Calu3 (cell line): ENCODE measurements around the gene WDR90. TPM values are rescaled to one million over a fixed set of nuclear protein-coding genes. Genes with fewer than 3 reads are reported as not detected.
A peak's percentile ranks its signal among the peaks of the same experiment; 100 is the strongest.

ENCODE experiments used
- BruUV-seq: library from RNA; stranded (reverse); fragments of 400-500 nt; replicated peaks from 2 replicates; lab custom pipeline; 2021; lab: Mats Ljungman, UMichigan
- CTCF ChIA-PET: fragments of 300-600 bp; sonication (Branson Sonifier 250); formaldehyde crosslinking; loops from one replicate; lab custom pipeline; 2022; ENCODE audit warnings: antibody characterized with exemption; lab: Charles Lee
- DNase-seq: peaks from one replicate; pipeline ENCODE4 v3.0.0; 2022
- H3K27ac Mint-ChIP-seq: one replicate; pipeline ENCODE4 v1.8.0; 2022; ENCODE audit warnings: mixed read lengths; ENCODE audit not compliant: unreplicated experiment
- H3K27me3 Mint-ChIP-seq: one replicate; pipeline ENCODE4 v1.8.0; 2022; ENCODE audit warnings: mixed read lengths; ENCODE audit not compliant: unreplicated experiment
- H3K36me3 Mint-ChIP-seq: one replicate; pipeline ENCODE4 v1.8.0; 2022; ENCODE audit warnings: mild to moderate bottlenecking, moderate library complexity, mixed read lengths; ENCODE audit not compliant: insufficient read depth, unreplicated experiment
- H3K4me1 Mint-ChIP-seq: one replicate; pipeline ENCODE4 v1.8.0; 2022; ENCODE audit warnings: mild to moderate bottlenecking, low read depth, mixed read lengths; ENCODE audit not compliant: unreplicated experiment
- H3K4me3 Mint-ChIP-seq: one replicate; pipeline ENCODE4 v1.8.0; 2022; ENCODE audit warnings: mild to moderate bottlenecking, low read depth, moderate library complexity, mixed read lengths; ENCODE audit not compliant: unreplicated experiment
- H3K9me3 Mint-ChIP-seq: one replicate; pipeline ENCODE4 v1.8.0; 2022; ENCODE audit warnings: low read depth, mixed read lengths; ENCODE audit not compliant: unreplicated experiment
- intact Hi-C: fragments of 100-400 bp; cut with micrococcal nuclease; formaldehyde crosslinking; loops from one replicate; pipeline ENCODE4 v1.10.0; 2022; ENCODE audit not compliant: unreplicated experiment
- total RNA-seq: library from RNA; stranded (reverse); gene quantifications from 2 replicates; pipeline ENCODE4 v1.2.3, GENCODE V29; 2022
- TF ChIP-seq, protein P1 (sequence below): fragments of 200-600 bp; IDR thresholded peaks from one replicate; pipeline ENCODE4 v1.8.0; 2022; ENCODE audit warnings: antibody characterized with exemption; ENCODE audit not compliant: unreplicated experiment

Gene WDR90
- total RNA-seq, 1 experiment from 2014 or later, result 142 TPM

DNA sequence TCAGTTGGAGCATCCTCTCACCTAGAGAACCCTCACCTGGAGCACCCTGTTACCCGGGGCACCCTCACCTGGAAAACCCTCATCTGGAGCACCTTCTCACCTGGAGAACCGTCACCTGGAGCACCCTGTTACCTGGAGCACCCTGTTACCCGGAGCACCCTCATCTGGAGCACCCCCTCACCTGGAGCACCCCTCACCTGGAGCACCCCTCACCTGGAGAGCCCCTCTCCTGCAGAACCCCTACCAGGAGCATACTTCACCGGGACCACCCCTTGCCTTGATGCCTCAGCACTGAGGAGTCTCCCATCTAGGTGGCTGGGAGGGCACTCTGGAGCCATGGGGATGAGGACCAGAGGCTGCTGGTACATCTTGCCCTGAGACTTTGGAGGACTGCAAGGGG, 59.8 kb downstream of the WDR90 start:
- H3K27ac Mint-ChIP-seq, result no peak overlapping the region
- intact Hi-C loops, result no loop called here
- H3K36me3 Mint-ChIP-seq, result peaks cover 12% of the 10 kb centered on the region
- H3K4me3 Mint-ChIP-seq, result no peak overlapping the region
- peaks cover 6% of the 10 kb centered on the region for H3K4me1 Mint-ChIP-seq
- no peaks in the 10 kb centered on the region for H3K9me3 Mint-ChIP-seq
- BruUV-seq, result no TSS peak
- DNase-seq, result no peak
- CTCF ChIA-PET, result interaction anchor here (0.6 kb wide), 1 partner anchor 477 kb away, joined by 4 read pairs; no protein-coding TSS in a partner anchor
- TF ChIP-seq, protein P1, sequence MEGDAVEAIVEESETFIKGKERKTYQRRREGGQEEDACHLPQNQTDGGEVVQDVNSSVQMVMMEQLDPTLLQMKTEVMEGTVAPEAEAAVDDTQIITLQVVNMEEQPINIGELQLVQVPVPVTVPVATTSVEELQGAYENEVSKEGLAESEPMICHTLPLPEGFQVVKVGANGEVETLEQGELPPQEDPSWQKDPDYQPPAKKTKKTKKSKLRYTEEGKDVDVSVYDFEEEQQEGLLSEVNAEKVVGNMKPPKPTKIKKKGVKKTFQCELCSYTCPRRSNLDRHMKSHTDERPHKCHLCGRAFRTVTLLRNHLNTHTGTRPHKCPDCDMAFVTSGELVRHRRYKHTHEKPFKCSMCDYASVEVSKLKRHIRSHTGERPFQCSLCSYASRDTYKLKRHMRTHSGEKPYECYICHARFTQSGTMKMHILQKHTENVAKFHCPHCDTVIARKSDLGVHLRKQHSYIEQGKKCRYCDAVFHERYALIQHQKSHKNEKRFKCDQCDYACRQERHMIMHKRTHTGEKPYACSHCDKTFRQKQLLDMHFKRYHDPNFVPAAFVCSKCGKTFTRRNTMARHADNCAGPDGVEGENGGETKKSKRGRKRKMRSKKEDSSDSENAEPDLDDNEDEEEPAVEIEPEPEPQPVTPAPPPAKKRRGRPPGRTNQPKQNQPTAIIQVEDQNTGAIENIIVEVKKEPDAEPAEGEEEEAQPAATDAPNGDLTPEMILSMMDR, result no peak
- peaks cover 69% of the 10 kb centered on the region for H3K27me3 Mint-ChIP-seq

DNA sequence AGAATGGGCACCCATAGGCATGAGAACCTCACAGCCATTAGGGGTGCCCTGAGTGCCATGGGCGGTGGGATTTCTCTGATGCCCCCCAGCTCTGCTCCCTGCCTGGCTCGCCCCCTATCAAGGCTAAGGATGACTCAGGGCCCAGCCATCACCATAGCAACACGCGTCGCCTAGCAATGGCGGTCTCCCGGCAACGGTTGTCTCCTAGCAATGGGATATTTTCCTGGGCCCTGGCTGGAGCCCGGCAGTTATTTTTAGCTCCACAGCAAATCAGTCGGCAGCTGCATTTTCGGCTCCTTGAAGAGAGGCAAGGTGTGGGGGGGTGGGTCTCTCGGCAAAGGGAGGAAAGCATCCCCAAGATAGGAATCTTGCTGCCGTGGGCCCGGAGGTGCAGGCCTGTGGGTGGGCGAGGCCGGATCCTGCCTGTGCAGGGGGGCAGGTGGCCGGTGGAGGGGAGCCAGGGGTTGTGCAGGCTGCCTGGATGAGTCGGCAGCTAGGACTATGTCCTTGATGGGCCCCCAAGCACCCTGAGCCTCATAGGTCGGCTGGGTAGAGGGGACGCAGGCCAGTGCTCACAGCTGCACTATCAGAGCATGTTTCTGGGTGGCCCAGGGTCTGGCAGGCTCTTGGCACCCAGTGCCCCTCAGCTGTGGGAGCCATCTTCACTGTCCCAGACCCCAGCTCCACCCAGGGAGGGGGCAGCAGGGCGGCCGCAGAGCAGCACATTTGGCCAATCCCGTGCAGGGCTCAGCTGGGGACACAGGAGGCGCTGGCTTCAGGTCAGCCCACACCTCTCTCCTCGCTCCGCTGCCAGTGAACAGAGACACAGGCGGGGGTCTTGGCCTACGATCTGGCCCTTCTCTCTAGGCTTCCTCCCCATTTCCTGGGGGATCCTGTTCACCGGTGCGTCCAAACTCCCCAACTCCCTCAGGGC, 60.7 kb downstream of the WDR90 start:
- DNase-seq, result peak; percentile 65
- no TSS peak for BruUV-seq
- intact Hi-C loops, result loop anchor here (5.0 kb wide), 1 partner anchor 77 kb away; the partner anchor contains the start of genes CHTF18 and RPUSD1
- Mint-ChIP-seq H3K4me3 (no peak overlapping the region), H3K36me3 (peaks cover 17% of the 10 kb centered on the region), H3K27me3 (peaks cover 61% of the 10 kb centered on the region), H3K27ac (no peak overlapping the region), H3K9me3 (no peaks in the 10 kb centered on the region), H3K4me1 (peaks cover 6% of the 10 kb centered on the region)
- TF ChIP-seq, protein P1, result no peak
- CTCF ChIA-PET, result interaction anchor here (0.6 kb wide), 1 partner anchor 478 kb away, joined by 4 read pairs; no protein-coding TSS in a partner anchor

DNA sequence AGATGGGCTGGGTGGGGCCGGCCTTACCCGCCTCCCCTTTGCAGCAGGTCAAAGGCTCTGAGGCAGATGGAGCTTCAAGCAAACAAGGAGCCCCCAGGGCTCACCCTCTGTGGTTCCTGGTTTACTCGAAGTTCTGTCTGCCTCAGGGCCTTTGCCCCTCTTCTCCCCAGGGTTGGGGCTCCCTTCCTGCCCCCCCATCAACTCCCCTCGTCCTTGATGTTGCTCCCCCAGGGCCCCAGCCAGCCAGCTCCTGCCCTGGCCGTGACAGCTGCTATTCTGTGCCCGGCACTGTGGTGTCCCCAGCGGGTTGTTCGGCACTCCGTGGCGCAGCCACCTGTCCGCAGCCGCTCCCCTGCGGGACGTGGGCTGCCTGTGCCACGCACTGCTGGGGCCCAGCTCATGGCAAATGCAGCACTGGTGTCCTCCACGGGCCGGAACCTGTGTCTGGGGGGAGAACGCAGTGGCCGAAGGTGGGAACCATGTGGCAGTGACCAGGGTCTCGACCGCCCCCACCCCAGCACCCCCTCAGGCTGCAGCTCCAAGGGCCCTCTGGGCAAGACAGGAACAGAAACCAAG, 61.4 kb downstream of the WDR90 start:
- intact Hi-C loops, result loop anchor here (5.0 kb wide), 1 partner anchor 77 kb away; the partner anchor contains the start of genes CHTF18 and RPUSD1
- Mint-ChIP-seq H3K4me1 (peaks cover 6% of the 10 kb centered on the region), H3K36me3 (peaks cover 24% of the 10 kb centered on the region), H3K4me3 (no peak overlapping the region), H3K27ac (no peak overlapping the region), H3K27me3 (peaks cover 59% of the 10 kb centered on the region), H3K9me3 (no peaks in the 10 kb centered on the region)
- no peak for DNase-seq
- CTCF ChIA-PET, result no interaction called here
- no TSS peak for BruUV-seq
- TF ChIP-seq, protein P1, result no peak

GRCh38 chr16:711084-711483, 61.9 kb downstream of the WDR90 start:
- H3K4me1 Mint-ChIP-seq, result peaks cover 7% of the 10 kb centered on the region
- H3K27ac Mint-ChIP-seq, result no peak overlapping the region
- TF ChIP-seq, protein P1, result no peak
- peaks cover 57% of the 10 kb centered on the region for H3K27me3 Mint-ChIP-seq
- CTCF ChIA-PET, result no interaction called here
- no peaks in the 10 kb centered on the region for H3K9me3 Mint-ChIP-seq
- BruUV-seq, result no TSS peak
- intact Hi-C loops, result loop anchor here (5.0 kb wide), 1 partner anchor 76 kb away; the partner anchor contains the start of genes CHTF18 and RPUSD1
- peaks cover 29% of the 10 kb centered on the region for H3K36me3 Mint-ChIP-seq
- no peak for DNase-seq
- no peak overlapping the region for H3K4me3 Mint-ChIP-seq
